Stimulated activated CD4-positive, alpha-beta T cell treated with anti-CD3 and anti-CD28 coated beads, Interleukin-2, amount 100 ng/mL, for 4 hours (primary cell): Measurements from ENCODE around the gene YWHAB.
"Not testable (repeated sequence)": the region's sequence is repeated elsewhere in the genome, so short reads cannot be mapped to it uniquely, and the experiment has no call there.

ENCODE experiments used
- DNase-seq: peaks from one replicate; pipeline ENCODE4 v3.0.0-alpha.2; 2020; ENCODE audit warnings: low read depth

YWHAB gene

GRCh38 chr20:44885392-44886265, at the start of gene YWHAB:
YWHAB (plus strand) TSS chr20:44885705; CDS start chr20:44901534, 15,829 bp downstream.
- DNase-seq = peak; percentile 97

GRCh38 chr20:44836601-44837120, 48.8 kb upstream of the YWHAB start:
- DNase-seq = no peak

GRCh38 chr20:44837946-44838345, 47.6 kb upstream of the YWHAB start:
- DNase-seq = no peak

- no peak for DNase-seq
Measured at GRCh38 chr20:44838521-44838920, 47.0 kb upstream of the YWHAB start.

- no peak for DNase-seq
Measured at GRCh38 chr20:44839481-44839880, 46.0 kb upstream of the YWHAB start.

GRCh38 chr20:44840826-44841225, 44.7 kb upstream of the YWHAB start:
- no peak for DNase-seq

- DNase-seq = no peak
Measured at GRCh38 chr20:44841955-44842354, 43.5 kb upstream of the YWHAB start.

GRCh38 chr20:44843876-44844275, 41.6 kb upstream of the YWHAB start:
- DNase-seq = no peak

GRCh38 chr20:44848254-44849015, 37.1 kb upstream of the YWHAB start:
- no peak for DNase-seq

- DNase-seq = no peak
Measured at GRCh38 chr20:44849703-44850102, 35.8 kb upstream of the YWHAB start.

- DNase-seq = no peak
Measured at GRCh38 chr20:44850272-44850671, 35.2 kb upstream of the YWHAB start.

GRCh38 chr20:44850837-44851236, 34.7 kb upstream of the YWHAB start:
- DNase-seq = no peak

GRCh38 chr20:44851545-44851944, 34.0 kb upstream of the YWHAB start:
- no peak for DNase-seq

GRCh38 chr20:44856442-44856841, 29.1 kb upstream of the YWHAB start:
- DNase-seq = no peak

- DNase-seq = no peak
Measured at GRCh38 chr20:44856856-44857448, 28.6 kb upstream of the YWHAB start.

GRCh38 chr20:44858606-44859360, 26.7 kb upstream of the YWHAB start:
- DNase-seq = no peak

GRCh38 chr20:44861531-44862006, 23.9 kb upstream of the YWHAB start:
- no peak for DNase-seq

- DNase-seq = no peak
Measured at GRCh38 chr20:44862286-44862685, 23.2 kb upstream of the YWHAB start.

GRCh38 chr20:44863365-44864084, 22.0 kb upstream of the YWHAB start:
- DNase-seq = not testable (repeated sequence)

- DNase-seq = not testable (repeated sequence)
Measured at GRCh38 chr20:44864493-44864892, 21.0 kb upstream of the YWHAB start.
